HG03175 (cell line): ENCODE measurements around the gene PLEKHM2.
"Not testable (repeated sequence)": the region's sequence is repeated elsewhere in the genome, so short reads cannot be mapped to it uniquely, and the experiment has no call there.

Experiments used
- ATAC-seq: cut with Tn5 transposase; IDR thresholded peaks from one replicate; pipeline ENCODE4 v1.9.1; 2021; ENCODE audit warnings: mild to moderate bottlenecking, moderate library complexity; ENCODE audit not compliant: unreplicated experiment

Gene PLEKHM2

DNA sequence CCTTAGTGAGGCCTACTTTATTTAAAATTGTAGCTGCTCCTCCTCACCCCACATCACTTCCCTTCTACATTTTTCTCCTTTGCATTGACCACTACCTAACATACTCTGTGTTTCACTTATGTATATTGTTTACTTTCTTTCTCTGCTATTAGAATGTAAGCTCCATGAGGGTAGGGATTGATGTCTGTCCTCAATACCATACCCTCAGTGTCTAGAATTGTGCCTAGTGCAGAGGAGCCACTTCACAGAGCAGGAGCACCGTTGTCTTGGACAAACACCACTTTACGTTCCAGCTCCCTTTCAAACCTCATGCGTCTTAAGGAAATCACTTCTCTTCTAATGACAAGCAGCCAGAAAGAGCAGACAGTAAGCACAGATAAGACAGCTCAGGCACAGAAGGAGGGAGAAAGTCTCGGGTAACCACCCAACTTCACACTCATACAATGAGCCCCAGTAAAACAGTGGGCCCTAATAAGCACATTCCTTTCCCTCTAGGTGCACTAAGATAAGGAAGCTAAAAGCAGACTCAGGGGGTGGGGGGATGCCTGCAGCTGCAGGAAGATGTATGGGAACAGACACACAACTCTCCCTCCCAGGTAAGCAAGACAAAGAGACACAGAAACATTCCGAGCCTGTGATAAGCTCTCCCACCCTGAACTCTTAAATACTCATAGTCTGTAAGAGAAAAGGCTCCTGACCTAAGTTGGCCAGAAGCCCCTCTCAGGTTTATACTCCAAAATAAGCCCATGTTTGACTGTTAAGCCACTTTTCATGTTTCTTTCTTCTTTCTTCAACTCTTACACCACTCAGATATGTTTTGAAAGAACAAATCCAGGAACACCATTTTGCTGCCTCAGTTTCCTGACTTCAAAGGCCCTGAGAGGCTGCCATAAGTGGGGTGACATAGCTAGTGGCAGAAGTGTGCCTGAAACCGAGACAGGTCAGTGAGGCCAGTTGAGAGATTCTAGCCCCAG, 7.1 kb upstream of the PLEKHM2 start:
- ATAC-seq = no peak

DNA sequence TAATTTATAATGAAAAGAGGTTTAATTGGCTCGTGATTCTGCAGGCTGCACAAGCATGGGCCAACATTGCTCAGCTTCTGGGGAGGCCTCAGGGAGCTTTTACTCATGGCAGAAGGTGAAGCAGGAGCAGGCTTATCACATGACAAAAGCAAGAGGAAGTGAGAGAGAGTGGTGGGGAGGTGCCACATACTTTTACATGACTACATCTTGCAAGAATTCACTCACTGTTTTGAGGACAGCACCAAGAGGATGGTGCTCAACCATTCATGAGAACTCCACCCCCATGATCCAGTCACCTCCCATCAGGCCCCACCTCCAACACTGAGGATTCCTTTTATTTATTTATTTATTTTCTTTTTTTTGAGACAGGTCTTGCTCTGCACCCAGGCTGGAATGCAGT, 5.5 kb upstream of the PLEKHM2 start:
- peak; percentile 60 for ATAC-seq

DNA sequence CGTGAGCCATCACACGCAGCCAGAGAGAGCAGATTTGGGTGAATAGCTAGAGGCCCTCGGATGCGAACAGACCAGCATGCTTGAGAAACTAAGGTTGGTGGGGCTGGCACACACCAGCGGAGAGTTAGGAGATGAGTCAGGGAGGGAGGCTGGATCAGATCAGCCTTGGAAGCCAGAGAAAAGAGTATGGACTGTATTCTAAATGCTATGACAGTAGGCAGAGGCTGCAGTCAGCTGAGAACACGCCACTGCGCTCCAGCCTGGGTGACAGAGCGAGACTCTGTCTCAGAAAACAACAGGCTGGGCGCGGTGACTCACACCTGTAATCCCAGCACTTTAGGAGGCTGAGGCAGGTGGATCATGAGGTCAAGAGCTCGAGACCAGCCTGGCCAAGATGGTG, 4.0 kb upstream of the PLEKHM2 start:
- ATAC-seq = no peak

DNA sequence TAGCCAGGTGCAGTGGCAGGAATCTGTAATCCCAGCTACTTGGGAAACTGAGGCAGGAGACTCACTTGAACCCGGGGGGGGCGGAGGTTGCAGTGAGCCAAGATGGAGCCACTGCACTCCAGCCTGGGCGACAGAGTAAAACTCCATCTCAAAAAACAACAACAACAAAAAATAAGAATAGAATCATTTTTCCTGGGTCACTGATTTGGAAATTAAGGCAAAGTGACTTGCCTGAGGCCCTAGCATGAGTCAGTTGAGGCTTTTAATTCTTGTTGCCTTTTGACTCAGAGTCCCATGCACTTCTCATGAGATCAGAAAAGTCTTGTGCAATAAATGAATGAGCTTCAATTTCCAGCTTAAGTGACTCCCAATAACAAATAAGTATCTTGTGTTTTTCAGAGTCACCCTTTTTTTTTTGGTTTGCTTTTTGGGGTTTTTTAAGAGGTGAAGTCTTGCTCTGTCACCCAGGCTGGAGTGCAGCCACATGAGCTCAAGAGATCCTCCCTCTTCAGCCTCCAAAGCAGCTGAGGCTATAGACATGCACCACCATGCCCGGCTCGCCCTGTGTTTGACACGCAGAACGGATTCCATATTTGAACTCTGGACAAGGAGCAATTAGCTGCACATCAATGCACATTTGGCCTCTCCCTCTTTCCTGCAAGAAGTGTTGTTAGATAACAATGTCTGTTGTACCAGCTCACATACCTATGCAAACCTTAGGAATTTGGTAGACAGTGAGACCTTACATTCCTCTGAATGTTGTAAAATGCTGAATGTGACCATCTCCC, 3.4 kb upstream of the PLEKHM2 start:
- ATAC-seq = no peak

DNA sequence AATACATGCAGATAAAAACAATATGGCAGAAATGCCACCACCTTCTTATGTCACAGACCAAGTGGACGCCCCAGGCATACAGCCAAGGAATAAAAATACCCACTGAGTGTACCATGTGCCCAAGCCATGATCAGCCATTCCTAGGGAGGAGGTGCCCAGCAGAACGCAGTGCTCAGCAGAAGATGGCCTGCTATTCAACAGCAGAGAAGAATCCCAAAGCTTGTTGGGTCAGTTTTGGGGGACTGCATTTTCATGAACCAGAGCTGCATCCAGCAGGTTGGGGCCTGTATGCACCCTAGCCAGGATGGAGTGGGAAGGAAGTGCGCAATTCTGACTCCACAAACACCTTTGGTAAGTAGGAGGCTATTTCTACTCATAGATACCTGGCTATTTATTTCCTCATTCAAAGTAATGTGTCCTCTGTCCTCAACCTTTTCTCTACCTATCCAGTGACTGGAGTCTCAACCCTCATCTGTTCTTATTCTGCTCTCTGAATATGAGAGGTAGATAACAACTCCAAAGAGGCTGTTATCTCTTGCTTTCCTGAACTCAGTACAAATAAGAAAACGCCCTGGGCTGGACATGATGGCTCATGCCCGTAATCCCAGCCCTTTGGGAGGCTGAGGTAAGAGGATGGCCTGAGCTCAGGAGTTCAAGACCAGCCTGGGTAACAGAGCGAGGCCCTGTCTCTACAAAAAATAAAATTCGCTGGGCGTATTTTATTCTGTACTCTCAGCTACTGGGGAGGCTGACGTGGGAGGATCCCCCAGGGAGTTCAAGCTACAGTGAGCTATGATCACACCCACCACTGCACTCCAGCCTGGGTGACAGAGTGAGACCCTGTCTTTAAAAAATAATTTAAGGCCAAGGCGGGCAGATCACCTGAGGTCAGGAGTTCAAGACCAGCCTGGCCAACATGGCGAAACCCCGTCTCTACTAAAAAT, 2.5 kb upstream of the PLEKHM2 start:
- no peak for ATAC-seq

DNA sequence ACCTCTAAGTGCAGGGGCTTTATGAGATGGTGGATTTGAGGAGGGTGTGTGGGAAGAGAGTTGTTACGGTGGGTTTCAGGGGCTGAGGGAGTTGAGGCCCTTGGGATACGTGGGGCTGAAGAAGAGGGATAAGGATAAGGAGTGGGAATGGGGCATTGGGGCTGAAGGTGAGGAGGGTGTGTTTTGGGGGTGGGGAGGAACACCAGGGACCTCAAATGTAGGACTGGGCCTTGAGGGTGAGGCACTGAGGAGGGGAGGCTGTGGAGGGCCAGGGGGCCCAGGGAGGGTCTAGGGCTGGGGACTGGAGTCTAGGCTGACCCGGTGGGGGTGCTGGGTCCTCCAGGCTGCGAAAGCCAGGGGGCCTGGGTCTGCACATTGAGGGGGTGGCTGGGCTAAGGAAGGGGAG, 1.2 kb upstream of the PLEKHM2 start:
- no peak for ATAC-seq

DNA sequence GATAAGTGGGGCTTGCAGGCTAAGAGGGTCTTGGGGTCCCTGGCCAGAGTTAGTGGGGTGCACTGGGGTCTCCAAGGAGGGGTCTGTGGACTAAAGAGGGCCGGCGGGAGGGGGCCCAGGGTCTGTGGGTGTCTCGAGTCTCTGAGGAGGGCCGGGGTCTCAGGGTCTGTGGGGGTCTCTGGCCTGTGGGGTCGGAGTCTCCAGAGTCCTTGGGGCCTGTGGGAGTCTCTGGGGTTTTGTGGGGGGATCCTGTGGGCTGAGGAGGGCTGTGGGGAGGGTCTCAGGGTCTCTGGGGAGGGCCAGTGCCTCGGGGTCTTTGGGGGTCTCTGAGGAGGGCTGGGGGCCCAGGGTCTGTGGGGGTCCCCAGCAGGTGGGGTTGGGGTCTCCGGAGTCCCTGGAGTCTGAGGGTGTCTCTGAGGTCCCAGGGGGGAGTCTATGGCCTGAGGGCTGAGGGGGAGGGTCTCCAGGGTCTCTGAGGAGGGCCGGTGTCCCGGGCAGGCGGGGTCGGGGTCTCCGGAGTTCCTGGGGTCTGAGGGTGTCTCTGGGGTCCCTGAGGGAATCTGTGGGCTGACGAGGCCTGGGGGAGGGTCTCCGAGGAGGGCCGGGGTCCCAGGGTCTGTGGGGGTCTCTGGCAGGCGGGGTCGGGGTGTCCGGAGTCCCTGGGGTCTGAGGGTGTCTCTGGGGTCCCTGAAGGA, 628 bp upstream of the PLEKHM2 start:
- ATAC-seq = no peak

DNA sequence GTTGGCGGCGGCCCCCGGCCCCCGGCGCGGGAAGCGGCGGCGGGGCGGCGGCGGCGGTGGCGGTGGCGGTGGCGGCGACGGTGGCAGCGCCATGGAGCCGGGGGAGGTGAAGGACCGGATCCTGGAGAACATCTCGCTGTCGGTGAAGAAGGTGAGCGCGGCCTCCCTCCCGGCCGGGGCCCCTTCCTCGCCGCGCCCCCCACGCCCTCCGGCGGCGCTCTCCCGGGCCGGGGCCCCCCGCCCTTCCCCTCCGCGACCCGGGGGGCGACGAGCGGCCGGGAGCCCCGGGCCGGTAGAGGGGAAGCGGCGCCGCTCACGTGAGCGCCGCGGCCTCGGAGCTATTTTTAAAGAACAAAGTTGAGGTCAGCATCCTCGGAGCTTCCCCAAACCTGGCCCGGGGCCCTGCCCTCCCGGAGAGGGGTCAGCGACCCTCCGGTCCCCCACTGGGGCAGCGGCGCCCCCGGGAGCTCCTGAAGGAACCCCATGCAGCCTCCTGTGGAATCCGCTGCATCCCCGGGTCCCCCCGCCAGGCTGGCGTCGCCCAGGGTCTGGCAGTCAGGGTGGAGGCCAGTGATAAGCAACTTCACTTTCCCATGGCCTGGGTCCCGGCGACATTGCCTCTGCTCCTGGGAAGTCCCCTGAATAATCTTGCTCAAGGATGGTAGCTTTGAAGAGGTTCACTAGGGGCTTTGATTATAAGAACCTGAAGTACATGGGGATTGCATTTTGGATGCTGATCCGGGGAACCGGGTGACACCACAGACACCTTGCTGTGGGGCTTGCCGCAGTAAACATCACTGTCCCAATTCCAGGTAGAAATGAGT, 560 bp downstream of the PLEKHM2 start:
- peak; percentile 26 for ATAC-seq

DNA sequence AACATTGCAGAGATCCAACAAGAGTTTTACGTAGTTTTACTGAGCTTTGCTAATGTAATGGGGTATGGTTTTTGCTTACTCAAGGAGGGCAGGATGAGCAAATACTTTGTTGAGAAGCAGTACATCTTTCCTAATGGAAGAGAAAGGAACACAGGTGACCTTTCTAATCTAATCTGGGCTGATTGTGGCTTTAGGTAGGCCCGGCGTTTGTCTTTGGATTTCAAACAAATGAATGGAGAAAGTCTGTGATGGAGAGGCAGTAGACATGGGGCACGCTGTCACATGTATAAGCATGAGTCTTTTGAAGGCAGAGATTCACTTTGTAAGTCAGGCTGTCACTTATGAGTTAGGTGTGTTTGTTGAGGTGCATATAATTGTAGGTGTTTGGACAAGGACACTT, 1.7 kb downstream of the PLEKHM2 start:
- ATAC-seq = no peak

DNA sequence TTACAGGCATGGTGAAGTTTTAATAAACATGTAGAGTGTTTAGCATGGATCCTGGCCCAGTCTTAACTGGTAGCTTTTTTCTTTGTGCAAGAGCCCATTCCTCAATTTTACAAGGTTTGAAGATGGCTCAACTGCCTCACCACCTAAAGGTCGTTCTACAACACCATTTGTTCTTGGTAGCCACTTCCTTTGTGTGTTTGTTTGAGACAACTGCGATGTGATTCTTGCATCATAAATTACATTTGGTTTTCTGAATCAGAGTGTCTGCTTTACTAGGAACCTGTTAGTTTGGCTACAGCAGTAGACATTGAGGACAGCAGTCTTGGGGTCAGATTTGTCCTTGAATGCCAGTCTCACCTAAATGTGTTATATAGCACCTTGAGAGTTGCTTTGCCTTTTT, 3.3 kb downstream of the PLEKHM2 start:
- no peak for ATAC-seq

DNA sequence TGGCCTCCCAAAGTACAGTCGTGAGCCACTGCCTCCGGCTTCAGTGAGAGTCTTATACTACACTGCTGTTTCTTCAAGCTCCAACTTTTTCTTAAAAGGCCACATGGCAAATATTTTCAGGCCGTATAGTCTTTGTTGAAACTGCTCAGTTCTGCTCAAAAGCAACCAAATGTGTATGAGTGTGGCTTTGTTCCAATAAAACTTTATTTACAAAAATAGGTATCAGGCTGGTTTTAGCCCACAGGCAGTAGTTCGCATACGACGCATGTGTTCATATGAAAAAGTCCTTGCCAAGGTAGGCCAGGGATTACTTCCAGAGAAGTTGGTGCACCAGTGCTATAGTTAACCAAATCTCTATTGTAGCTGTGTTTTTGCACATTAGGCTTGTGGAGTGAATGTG, 6.2 kb downstream of the PLEKHM2 start:
- ATAC-seq = no peak

DNA sequence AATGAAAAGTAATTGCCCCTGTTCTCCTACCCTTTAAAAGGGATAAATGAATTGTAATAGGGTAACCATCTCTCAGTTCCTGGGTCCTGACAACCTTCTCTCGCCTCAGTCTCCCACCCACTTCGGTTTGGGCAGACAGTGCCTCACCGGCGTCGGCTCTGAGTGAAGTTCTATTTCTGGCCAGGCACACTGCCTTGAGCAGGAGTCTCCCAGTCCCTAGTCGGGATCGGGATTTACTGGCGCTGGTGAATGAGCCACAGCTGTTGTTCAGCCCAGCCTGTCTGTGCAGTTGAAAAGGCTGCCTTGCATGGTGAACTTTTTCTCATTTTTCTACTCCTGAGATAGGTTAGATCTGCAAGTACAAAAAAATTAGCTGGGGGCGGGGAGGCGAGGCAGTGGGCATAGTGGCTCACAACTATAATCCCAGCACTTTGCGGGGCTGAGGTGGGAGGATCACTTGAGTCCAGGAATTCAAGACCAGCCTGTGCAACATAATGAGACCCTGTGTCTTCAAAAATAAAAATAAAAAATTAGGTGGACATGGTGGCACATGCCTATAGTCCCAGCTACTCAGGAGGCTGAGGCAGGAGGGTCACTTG, 7.4 kb downstream of the PLEKHM2 start:
- ATAC-seq = no peak

DNA sequence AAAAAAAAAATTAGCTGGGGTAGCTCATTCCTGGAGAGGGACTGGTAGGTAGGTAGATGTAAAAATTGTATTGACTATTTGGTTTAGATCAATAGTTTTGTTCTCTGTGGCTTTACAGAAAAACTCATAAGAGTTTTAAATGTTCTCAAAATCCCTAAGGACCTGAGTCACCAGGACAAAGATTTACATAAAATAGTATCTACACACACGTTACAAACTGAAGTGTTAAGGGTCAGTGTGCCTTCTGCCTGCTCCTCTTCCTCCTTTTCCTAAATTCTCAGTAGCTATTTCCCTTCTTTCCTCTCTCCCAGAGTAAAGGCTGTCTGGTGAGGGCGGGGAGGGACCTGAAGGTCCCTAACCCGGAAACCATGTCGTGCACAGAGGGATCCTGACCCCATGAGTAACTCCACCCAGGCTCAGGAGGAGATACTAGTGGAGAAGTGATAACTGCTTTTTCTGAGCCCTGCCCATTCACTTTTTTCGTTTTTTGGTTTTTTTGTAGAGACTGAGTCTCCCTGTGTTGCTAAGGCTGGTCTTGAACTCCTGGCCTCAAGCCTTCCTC, 8.1 kb downstream of the PLEKHM2 start:
- no peak for ATAC-seq

DNA sequence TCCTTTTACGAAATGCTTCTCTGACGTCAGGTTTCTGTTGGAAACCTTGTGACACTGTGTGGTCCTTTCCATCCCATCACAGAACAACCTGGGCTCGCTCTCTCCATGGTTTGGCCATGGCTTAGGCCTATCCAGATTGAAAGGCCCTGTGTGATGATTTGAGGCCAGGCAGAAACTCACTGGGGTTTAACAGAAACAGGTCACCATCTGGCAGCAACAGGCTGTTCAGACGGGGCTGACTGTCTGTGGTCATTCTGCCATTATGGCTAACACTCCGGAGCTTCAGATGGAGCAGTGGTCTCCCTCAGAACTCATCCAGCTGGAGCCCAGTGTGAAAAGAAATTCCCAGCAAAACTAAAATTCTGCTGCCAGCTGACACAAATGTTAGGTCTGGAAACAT, 9.3 kb downstream of the PLEKHM2 start:
- ATAC-seq = no peak

DNA sequence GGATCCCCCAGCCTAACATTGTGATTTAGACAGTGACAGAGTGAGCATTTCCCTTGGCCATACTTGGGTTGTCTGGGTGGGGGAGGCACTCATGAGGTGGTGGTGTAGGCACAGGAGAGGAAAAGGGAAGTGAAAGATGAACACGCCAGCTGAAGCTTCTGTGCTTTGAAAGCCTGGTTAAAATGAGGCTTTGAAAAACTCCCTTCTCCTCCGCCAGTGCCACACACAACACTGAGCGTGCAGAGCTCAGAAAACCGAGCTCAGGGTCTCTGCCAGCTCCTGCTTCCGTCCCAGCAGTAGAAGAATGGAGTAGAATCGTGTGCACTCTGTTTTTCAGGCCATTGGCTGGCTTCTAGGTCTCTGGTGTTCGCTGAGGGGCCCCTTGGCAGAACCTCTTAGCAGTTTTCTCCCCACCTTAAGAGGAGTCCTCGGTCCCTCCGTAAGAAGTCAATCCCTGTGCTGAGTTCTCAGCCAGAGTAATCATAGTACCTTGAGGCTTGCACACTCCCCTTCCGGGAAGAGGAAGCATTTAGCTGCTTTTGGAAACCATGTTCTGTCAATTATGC, 12.9 kb downstream of the PLEKHM2 start:
- peak; percentile 96 for ATAC-seq

DNA sequence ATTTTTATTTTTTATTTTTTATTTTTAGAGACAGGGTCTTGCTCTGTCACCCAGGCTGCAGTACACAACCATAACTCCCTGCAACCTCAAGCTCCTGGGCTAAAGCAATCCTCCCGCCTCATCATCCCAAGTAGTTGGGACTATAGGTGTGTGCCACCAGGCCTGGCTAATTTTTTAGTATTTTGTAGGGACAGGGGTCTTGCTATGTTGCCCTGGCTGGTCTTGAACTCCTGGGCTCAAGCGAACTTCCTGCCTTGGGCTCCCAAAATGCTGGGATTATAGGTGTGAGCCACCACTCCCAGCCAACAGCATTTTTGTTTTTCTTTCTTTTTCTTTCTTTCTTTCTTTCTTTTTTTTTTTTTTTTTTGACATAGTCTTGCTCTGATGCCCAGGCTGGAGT, 14.1 kb downstream of the PLEKHM2 start:
- no peak for ATAC-seq

DNA sequence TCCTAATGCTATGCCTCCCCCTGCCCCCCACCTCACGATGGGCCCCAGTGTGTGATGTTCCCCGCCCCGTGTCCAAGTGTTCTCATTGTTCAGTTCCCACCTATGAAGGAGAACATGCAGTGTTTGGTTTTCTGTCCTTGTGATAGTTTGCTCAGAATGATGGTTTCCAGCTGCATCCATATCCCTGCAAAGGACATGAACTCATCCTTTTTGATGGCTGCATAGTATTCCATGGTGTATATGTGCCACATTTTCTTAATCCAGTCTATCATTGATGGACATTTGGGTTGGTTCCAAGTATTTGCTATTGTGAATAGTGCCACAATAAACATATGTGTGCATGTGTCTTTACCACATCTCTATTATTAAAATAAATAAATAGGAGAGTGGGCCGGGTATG, 15.2 kb downstream of the PLEKHM2 start:
- ATAC-seq = not testable (repeated sequence)

DNA sequence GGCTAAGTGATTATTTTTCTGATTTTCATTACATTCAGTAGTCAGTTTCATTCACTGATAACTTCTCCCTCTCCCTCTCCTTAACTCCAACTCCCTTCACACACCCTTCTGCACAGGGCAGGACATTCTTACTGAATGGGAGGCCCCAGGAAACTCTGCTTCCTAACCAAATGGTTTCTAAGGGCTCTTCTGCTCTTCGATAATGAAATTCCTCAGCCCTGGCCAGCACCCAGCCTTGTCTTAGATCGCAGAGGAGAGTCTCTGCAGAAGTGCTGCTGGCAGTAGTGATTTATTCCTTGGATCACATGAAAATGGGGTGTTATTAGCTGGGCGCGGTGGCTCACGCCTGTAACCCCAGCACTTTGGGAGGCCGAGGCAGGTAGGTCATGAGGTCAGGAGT, 16.4 kb downstream of the PLEKHM2 start:
- ATAC-seq = no peak
